GM12878 (cell line): ENCODE data around the gene SUCO. TPM values are rescaled to one million over a fixed set of nuclear protein-coding genes. Genes with fewer than 3 reads are reported as not detected.

Experiments used
- ATAC-seq: fragments of 200-7000 bp; cut with Tn5 transposase; 3 replicates; pipeline ENCODE4 v1.9.1; 2020; ENCODE audit warnings: mild to moderate bottlenecking, moderate library complexity
- BruUV-seq: library from RNA; stranded (reverse); fragments of 400-500 nt; replicated peaks from 2 replicates; lab custom pipeline; 2021; lab: Mats Ljungman, UMichigan
- CTCF ChIA-PET: fragments of 300-600 bp; sonication (Branson Sonifier 250); formaldehyde crosslinking; extraction: SDS; loops from one replicate; lab custom pipeline; 2021; ENCODE audit warnings: inconsistent platforms; lab: Yijun Ruan, JAX
- POLR2A ChIA-PET: fragments of 350-600 bp; formaldehyde crosslinking; extraction: SDS; loops from one replicate; lab custom pipeline; 2021; ENCODE audit warnings: inconsistent platforms; lab: Charles Lee
- RAD21 ChIA-PET: fragments of 300-600 bp; sonication (Branson Sonifier 250); formaldehyde crosslinking; loops from one replicate; lab custom pipeline; 2023; ENCODE audit warnings: antibody characterized with exemption; ENCODE audit not compliant: unreplicated experiment; lab: Charles Lee
- SMC1A ChIA-PET: fragments of 300-600 bp; sonication (Branson Sonifier 250); formaldehyde crosslinking; loops from one replicate; lab custom pipeline; 2023; ENCODE audit not compliant: unreplicated experiment, uncharacterized antibody; lab: Charles Lee
- DNase-seq: peaks from one replicate; pipeline ENCODE4 v3.0.0-alpha.2; 2011; ENCODE audit warnings: low read depth, low spot score
- FAIRE-seq: peaks from 3 replicates; lab custom pipeline; 2011; peaks lifted over from hg19 to GRCh38; lab: Jason Lieb, UNC
- H2AFZ ChIP-seq: 2 replicates; pipeline ENCODE4 v1.6.0; 2011; ENCODE audit warnings: low read depth, low read length, control low read depth; ENCODE audit not compliant: control insufficient read depth
- H3K27ac ChIP-seq: 2 replicates; pipeline ENCODE4 v1.5.1; 2011; ENCODE audit warnings: control low read depth; ENCODE audit not compliant: control insufficient read depth, insufficient read depth
- H3K27me3 ChIP-seq, 2 experiments: replicated peaks in 1 of 2; 2 replicates each; pipeline versions ENCODE4 v1.6.0 to v1.6.1; 2011; ENCODE audit warnings: low read length in 1 of 2; ENCODE audit not compliant: control insufficient read depth in 2 of 2, insufficient read depth in 2 of 2
- H3K36me3 ChIP-seq, 2 experiments: 2 replicates each; pipeline ENCODE4 v1.5.1; 2011; ENCODE audit warnings: low read length in 1 of 2; ENCODE audit not compliant: control insufficient read depth in 2 of 2, insufficient read depth in 2 of 2
- H3K4me1 ChIP-seq: 2 replicates; pipeline ENCODE4 v1.6.1; 2011; ENCODE audit warnings: mild to moderate bottlenecking, low read length, moderate library complexity, mixed read lengths; ENCODE audit not compliant: control insufficient read depth, insufficient read depth
- H3K4me2 ChIP-seq: 2 replicates; pipeline ENCODE4 v1.6.0; 2011; ENCODE audit warnings: control low read depth; ENCODE audit not compliant: control insufficient read depth, insufficient read depth
- H3K4me3 ChIP-seq: fragments of 200-600 bp; sonication (generic); 2 replicates; pipeline ENCODE4 v1.5.1; 2016
- H3K79me2 ChIP-seq: 2 replicates; pipeline ENCODE4 v1.6.0; 2011; ENCODE audit warnings: low read length; ENCODE audit not compliant: control insufficient read depth, insufficient read depth
- H3K9ac ChIP-seq: 2 replicates; pipeline ENCODE4 v1.8.0; 2011; ENCODE audit warnings: low read length, control low read depth, mixed read lengths; ENCODE audit not compliant: control insufficient read depth, insufficient read depth
- H3K9me3 ChIP-seq: replicated peaks from 3 replicates; pipeline ENCODE4 v1.5.1; 2011; ENCODE audit warnings: mild to moderate bottlenecking, low read length; ENCODE audit not compliant: control insufficient read depth, insufficient read depth
- H4K20me1 ChIP-seq: 2 replicates; pipeline ENCODE4 v1.6.0; 2011; ENCODE audit not compliant: control insufficient read depth, insufficient read depth
- ATF7 ChIP-seq: fragments of 450-650 bp; IDR thresholded peaks from 2 replicates; pipeline ENCODE4 v1.6.1; 2016; ENCODE audit warnings: low read depth, mild to moderate bottlenecking
- BCL11A ChIP-seq: IDR thresholded peaks from 2 replicates; pipeline ENCODE4 v1.6.1; 2011; ENCODE audit warnings: low read depth, low read length
- BHLHE40 ChIP-seq, 2 experiments: fragments of 450-650 bp in 1 of 2; IDR thresholded peaks; 2 replicates each; pipeline ENCODE4 v1.6.1; 2011 to 2017; ENCODE audit warnings: low read depth in 2 of 2, borderline replicate concordance in 1 of 2, improper control_type of control experiment in 1 of 2, low read length in 1 of 2, mild to moderate bottlenecking in 1 of 2
- EZH2 ChIP-seq: IDR thresholded peaks from 2 replicates; pipeline ENCODE4 v1.6.1; 2012; ENCODE audit warnings: low read depth, mild to moderate bottlenecking, control low read depth, inconsistent platforms, low read length, borderline replicate concordance; ENCODE audit not compliant: control insufficient read depth
- JUNB ChIP-seq: IDR thresholded peaks from 2 replicates; pipeline ENCODE4 v1.6.1; 2016; ENCODE audit warnings: antibody characterized with exemption, mild to moderate bottlenecking
- NKRF ChIP-seq: fragments of 450-650 bp; conservative IDR thresholded peaks from 2 replicates; pipeline ENCODE4 v1.6.1; 2017; ENCODE audit warnings: mild to moderate bottlenecking, moderate library complexity
- RELA ChIP-seq: fragments of 450-650 bp; IDR thresholded peaks from 2 replicates; pipeline ENCODE4 v1.8.0; 2014; ENCODE audit warnings: borderline replicate concordance; ENCODE audit not compliant: partially characterized antibody
- SMAD5 ChIP-seq: IDR thresholded peaks from 2 replicates; pipeline ENCODE4 v1.6.1; 2016; ENCODE audit warnings: antibody characterized with exemption, low read depth
- ZNF24 ChIP-seq: fragments of 450-650 bp; IDR thresholded peaks from 2 replicates; pipeline ENCODE4 v1.6.1; 2017; ENCODE audit warnings: antibody characterized with exemption, mild to moderate bottlenecking
- WGBS: methylation state at CpG from one replicate; pipeline ENCODE4 v1.1.6; 2016; ENCODE audit warnings: low lambda C conversion rate; ENCODE audit not compliant: insufficient replicate concordance, insufficient coverage; ENCODE audit errors: missing lambda C conversion rate; 5-methylcytosine and 5-hydroxymethylcytosine counted together
- in situ Hi-C: fragments of 300-500 bp; cut with MboI; formaldehyde crosslinking; loops from 9 replicates; pipeline ENCODE4 v1.14.3; 2018; ENCODE audit warnings: mixed read lengths
- intact Hi-C: fragments of 100-400 bp; cut with micrococcal nuclease; formaldehyde crosslinking; loops from one replicate; pipeline ENCODE4 v1.14.2; 2022; ENCODE audit not compliant: unreplicated experiment
- polyA plus RNA-seq, 11 experiments: library from polyadenylated mRNA; depleted of rRNA in 4 of 11; unstranded in 6 of 11; stranded (reverse) in 5 of 11; fragments of >200 nt; fragmentation: Nextera tagmentation in 4 of 11; fragmentation: Illumina TruSeq in 1 of 11; extraction: Ambion mirVana in 4 of 11; extraction: Trizol in 1 of 11; gene quantifications; 1 replicate in 1 of 11; 2 replicates in 10 of 11; pipeline versions ENCODE4 v1.2.1 to v1.2.3, GENCODE V29; 2011 to 2016; ENCODE audit warnings: inconsistent platforms in 2 of 11, missing spikeins in 2 of 11, low read depth in 1 of 11
- total RNA-seq, 4 experiments: library from RNA; depleted of rRNA in 3 of 4; stranded (reverse); fragments of >200 nt in 3 of 4; fragmentation: Illumina TruSeq in 1 of 4; extraction: Trizol in 1 of 4; gene quantifications; 2 replicates each; pipeline versions ENCODE4 v1.2.1 to v1.2.3, GENCODE V29; 2013 to 2021
- TF ChIP-seq, protein P1 (sequence below): fragments of 450-650 bp; IDR thresholded peaks from 2 replicates; pipeline ENCODE4 v1.6.1; 2018; ENCODE audit warnings: borderline replicate concordance, mild to moderate bottlenecking; ENCODE audit not compliant: partially characterized antibody
- TF ChIP-seq, protein P2 (sequence below): IDR thresholded peaks from 2 replicates; pipeline ENCODE4 v1.6.1; 2011; ENCODE audit warnings: borderline replicate concordance, low read depth, mild to moderate bottlenecking, moderate library complexity, mixed read lengths, low read length; ENCODE audit not compliant: insufficient read depth; ENCODE audit errors: extremely low read length

Gene SUCO
- total and polyA plus RNA-seq, 10 of the 15 experiments (the other 5 are each of a cell fraction or from before 2014, with no cell fraction given), result 1.7 to 15.3 (median 8.4) TPM

- no peak for FAIRE-seq
- Histone ChIP-seq H4K20me1 (no peaks in the 10 kb centered on the region), H2AFZ (no peak overlapping the region), H3K79me2 (no peaks in the 10 kb centered on the region), H3K4me2 (no peak overlapping the region), H3K36me3 (no peaks in the 10 kb centered on the region), H3K9me3 (no peaks in the 10 kb centered on the region), H3K4me1 (no peaks in the 10 kb centered on the region), H3K9ac (no peak overlapping the region), H3K4me3 (no peak overlapping the region), H3K27ac (no peak overlapping the region), H3K27me3 (no peaks in the 10 kb centered on the region)
- in situ Hi-C loops, result no loop called here
- TF ChIP-seq, protein P1, sequence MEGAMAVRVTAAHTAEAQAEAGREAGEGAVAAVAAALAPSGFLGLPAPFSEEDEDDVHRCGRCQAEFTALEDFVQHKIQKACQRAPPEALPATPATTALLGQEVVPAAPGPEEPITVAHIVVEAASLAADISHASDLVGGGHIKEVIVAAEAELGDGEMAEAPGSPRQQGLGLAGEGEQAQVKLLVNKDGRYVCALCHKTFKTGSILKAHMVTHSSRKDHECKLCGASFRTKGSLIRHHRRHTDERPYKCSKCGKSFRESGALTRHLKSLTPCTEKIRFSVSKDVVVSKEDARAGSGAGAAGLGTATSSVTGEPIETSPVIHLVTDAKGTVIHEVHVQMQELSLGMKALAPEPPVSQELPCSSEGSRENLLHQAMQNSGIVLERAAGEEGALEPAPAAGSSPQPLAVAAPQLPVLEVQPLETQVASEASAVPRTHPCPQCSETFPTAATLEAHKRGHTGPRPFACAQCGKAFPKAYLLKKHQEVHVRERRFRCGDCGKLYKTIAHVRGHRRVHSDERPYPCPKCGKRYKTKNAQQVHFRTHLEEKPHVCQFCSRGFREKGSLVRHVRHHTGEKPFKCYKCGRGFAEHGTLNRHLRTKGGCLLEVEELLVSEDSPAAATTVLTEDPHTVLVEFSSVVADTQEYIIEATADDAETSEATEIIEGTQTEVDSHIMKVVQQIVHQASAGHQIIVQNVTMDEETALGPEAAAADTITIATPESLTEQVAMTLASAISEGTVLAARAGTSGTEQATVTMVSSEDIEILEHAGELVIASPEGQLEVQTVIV, result no peak
- TF ChIP-seq EZH2 (no peak), ATF7 (no peak), NKRF (no peak), RELA (no peak), SMAD5 (no peak), BHLHE40 (IDR thresholded peaks at IDR 0.05; ENCODE audit: borderline replicate concordance in 1 of 2, low read depth in 2 of 2, low read length in 1 of 2) (no peak), JUNB (no peak), BCL11A (no peak), ZNF24 (no peak)
- TF ChIP-seq, protein P2, sequence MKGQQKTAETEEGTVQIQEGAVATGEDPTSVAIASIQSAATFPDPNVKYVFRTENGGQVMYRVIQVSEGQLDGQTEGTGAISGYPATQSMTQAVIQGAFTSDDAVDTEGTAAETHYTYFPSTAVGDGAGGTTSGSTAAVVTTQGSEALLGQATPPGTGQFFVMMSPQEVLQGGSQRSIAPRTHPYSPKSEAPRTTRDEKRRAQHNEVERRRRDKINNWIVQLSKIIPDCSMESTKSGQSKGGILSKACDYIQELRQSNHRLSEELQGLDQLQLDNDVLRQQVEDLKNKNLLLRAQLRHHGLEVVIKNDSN, result no peak
- POLR2A ChIA-PET, result no interaction called here
- RAD21 ChIA-PET, result no interaction called here
- ATAC-seq, result no peak
- SMC1A ChIA-PET, result no interaction called here
- WGBS, result 25% methylated on average over 5 of the region's 5 CpGs
- BruUV-seq, result no TSS peak
- CTCF ChIA-PET, result interaction anchor here (1.0 kb wide), 1 partner anchor 13 kb away, joined by 3 read pairs; no protein-coding TSS in a partner anchor
- intact Hi-C loops, result no loop called here
- no peak for DNase-seq
Measured at GRCh38 chr1:172485626-172486025, 47.3 kb upstream of the SUCO start.
